Ramos (cell line): Measurements from ENCODE around the gene ACP6.

Source experiments
- in situ Hi-C: fragments of 300-500 bp; cut with MboI; formaldehyde crosslinking; loops from one replicate; pipeline ENCODE4 v1.14.3; 2022; ENCODE audit warnings: low sequenced_read_pairs; ENCODE audit not compliant: unreplicated experiment

The ACP6 gene

DNA sequence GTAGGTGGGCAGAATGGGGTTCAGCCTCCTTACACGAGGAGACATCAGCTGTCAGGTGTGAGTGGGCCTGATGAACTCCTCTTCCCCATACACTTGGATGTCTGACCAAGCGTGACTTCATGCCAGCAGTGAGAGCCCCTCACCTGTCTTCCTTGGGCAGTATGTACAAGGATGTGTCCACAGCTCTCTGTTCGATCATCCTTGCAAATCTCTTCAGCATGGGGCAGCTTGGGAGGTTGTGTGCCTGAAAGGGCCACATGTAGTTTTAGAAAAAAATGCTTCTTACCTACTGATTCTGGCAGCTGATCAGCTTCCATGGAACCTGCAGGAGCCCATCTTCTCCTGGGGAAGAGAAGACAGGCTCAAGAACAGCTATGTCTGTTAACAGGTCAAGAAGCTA is 18.0 kb downstream of the ACP6 start:
- in situ Hi-C loops = no loop called here

DNA sequence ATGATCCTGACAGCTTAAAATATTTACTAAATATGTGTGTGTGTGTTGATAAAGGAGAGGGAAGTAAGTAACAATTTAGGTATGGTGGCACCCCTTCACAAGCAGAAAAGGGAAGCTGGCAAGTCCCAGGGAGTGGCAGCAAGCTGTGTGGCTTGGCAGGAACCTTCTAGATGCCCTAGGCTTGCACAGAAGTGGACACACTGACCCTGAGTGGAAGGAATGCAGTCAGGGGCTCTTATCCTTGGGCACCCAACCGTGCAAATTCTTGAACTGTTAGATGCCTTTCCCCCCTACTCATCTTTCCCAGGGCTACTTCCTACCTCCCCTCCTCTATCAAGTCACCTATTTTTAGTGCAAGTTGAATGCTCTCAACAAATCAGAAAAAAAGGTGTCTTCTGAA is 18.9 kb downstream of the ACP6 start:
- in situ Hi-C loops = no loop called here

GRCh38 chr1:147648933-147649332 is 21.4 kb downstream of the ACP6 start:
- in situ Hi-C loops = no loop called here

DNA sequence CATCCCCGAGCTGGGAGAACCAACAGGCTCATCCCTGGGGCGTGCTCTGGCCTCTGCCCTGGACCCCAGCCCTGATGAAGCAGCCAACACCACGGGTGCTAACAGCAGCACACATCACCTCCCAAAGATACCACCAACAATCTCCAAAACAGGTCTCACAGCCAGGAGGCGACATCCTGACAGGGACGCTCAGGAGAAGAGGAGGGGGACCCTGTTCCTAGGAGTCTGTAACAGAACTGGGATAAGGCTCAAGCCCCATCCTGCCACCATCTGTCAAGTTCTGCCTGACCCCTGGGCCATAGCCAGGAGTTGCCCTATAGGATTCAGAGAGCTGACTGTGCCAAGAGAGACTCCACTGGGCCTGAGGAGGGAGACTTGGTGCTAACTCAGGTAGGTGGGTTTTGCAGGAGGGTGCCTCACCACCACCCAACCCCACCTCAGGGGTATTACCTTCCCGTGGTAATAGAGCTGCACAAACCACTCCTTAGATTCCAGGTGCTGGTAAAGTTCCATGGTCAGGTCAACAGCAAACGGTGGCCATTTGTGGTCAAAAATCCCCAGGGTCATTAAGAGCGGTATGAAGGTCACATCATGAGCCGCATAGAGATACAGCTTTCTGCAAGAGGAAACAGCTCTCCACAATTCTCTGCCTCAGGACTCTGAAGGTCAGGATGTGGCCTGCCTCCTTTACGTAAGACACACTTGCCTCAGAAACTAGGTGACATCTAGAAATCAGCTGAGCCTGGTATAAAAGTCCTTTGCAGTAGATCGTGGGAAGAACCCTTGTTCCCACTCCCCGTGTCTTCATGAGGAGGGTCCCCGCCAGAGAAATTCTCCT is 22.3 kb downstream of the ACP6 start:
- in situ Hi-C loops = no loop called here

GRCh38 chr1:147643974-147644373 is 26.4 kb downstream of the ACP6 start:
- in situ Hi-C loops = no loop called here

GRCh38 chr1:147641695-147642592 is 28.4 kb downstream of the ACP6 start:
- in situ Hi-C loops = no loop called here

DNA sequence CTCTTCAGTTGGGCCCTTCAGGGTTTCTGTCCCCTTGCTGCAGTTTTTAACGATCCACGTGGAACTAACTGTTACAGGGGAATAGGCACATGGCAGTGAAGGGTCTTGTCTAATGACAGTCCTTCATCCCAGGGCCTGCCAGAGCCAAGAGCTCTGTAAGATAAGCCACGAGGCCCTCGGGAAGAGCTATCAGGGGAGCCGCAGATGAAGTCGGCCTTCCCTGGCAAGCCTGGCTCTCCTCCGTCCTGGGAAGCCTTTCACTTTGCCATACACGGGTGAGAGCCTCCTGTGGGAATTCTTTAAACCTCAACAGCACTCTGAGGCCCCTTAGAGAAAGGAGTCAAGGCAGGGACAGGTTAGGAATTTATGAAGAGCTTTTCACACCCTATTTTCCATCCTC is 29.0 kb downstream of the ACP6 start:
- in situ Hi-C loops = no loop called here

DNA sequence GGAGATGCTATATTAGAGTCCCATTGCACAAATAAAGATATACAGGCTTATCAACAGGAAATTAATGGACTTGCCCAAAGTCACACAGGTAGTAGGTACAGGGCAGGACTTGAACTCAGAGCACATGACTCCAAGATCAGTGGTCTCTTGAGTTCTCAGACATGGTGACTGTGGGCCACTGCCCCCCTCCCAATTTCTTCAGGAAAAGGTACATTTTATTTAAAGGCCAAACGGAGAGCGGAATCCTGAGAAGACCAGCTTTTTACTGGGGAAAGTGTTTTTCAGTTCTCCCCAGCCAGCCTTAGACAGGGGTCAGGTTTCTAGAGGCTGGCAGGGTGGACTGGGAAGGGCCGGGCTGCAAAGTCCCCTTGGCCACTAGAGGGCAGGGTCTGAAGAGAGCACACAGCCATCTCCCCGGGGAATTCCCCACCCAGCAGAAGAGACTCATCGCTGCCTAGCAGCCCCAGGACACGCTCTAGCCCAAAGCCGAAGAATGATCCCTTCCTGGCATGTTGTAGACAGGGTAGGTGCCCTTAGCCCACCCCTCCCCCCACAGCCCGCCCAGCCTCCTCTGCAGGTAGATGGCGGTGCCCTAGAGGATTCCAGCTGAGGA is 29.7 kb downstream of the ACP6 start:
- in situ Hi-C loops = no loop called here

DNA sequence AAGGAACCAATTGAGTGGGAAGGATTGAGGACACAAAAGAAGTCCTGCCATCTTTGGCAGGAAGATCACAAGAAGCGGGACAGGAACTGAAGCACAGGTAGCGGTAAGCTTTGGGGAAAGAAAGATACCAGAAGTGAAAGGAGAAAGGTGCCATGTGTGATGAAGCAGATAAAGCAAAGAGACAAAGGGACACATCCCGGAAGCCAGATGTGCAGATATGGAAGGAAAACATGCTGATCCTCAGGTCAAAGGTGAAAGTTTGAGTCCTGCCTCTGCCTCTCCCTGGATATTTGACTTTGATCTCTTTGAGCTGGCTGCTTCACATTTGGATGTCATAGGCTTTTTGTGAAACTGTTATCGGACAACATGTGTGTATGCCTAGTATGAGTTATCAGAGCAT is 34.0 kb downstream of the ACP6 start:
- in situ Hi-C loops = loop anchor here (5.0 kb wide), 1 partner anchor 139 kb away; no protein-coding TSS in a partner anchor

DNA sequence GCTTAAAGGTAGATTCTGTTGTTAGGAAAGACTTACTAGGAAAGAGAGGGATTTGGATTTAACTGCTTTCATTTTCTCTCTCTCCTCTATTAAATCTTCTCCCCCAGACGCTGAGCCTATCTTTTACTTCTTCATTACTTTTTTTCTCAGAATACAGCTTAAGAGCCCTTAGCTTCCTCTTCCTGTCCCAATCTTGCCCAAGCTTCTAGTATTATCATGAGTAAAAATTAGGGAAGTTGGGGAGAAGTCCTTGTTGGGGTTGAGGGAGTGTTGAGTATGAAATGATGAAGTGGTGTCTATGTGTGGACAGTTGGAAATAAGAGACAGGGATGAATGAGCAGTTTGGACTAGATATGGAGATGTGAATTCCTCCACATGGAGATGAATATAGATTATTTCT is 35.0 kb downstream of the ACP6 start:
- in situ Hi-C loops = loop anchor here (5.0 kb wide), 1 partner anchor 138 kb away; no protein-coding TSS in a partner anchor

GRCh38 chr1:147634645-147635044 is 35.7 kb downstream of the ACP6 start:
- in situ Hi-C loops = loop anchor here (5.0 kb wide), 1 partner anchor 137 kb away; no protein-coding TSS in a partner anchor

GRCh38 chr1:147633759-147634158 is 36.6 kb downstream of the ACP6 start:
- in situ Hi-C loops = no loop called here

GRCh38 chr1:147631839-147632238 is 38.5 kb downstream of the ACP6 start:
- in situ Hi-C loops = no loop called here

DNA sequence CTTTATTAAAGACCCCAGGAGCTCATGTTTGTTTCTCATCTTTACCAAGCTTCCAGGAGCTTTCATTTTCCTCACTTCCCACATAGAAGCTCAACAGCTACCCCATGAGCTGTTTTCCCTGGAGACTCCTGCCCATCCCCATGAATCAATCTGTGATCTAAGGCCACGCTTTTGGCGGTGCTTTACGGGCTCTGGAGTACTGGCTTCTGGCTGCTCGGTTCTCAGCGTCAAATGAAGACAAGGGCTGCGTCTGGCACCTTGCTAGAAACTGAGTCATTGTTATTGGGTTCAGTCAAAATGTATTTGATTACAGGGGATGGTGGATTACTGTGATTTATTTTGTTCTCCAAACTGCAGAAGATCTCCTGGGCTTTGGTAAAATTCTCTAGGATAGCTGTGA is 39.9 kb downstream of the ACP6 start:
- in situ Hi-C loops = no loop called here

DNA sequence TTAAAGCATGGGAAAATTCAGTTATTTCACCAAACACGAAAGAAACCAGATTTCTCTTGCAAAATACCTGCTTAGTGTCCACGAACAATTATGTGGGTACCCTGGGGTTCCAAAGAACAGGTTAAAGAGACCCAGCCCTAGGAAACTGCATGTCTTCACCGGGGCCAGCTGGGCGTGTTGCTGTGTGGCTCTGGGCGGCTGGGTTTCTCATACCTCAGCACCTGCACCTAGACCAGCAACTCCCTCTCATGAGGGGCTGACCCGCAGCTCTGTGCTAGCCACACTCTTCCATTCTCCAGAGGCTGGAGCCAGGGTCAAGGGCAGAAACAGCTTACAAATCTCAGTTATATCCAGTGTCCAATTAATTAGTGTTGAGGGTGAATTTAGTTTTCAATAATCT is 40.3 kb downstream of the ACP6 start:
- in situ Hi-C loops = no loop called here

- in situ Hi-C loops = no loop called here
Measured at GRCh38 chr1:147628441-147628840, 41.9 kb downstream of the ACP6 start.

GRCh38 chr1:147627435-147628110 is 42.8 kb downstream of the ACP6 start:
- in situ Hi-C loops = no loop called here

DNA sequence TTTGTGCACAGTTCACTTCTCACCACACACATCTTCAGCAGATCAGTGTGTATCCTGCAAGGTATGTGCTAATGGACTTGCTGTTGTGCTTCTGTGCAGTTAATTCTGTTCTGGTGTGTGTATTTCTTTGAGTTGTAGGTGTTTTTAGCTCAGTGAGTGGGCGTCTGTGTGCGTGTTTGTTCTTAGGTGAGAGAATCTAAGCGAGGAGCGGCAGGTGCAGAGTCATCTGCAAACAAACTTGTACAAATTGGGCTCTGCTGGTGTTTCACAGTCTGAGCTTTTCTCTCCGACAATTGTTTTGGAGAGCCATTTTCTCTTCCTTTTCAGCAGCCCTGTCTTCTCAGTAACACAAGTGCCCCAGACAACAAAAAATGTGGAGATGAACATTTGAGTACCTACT is 43.6 kb downstream of the ACP6 start:
- in situ Hi-C loops = no loop called here

DNA sequence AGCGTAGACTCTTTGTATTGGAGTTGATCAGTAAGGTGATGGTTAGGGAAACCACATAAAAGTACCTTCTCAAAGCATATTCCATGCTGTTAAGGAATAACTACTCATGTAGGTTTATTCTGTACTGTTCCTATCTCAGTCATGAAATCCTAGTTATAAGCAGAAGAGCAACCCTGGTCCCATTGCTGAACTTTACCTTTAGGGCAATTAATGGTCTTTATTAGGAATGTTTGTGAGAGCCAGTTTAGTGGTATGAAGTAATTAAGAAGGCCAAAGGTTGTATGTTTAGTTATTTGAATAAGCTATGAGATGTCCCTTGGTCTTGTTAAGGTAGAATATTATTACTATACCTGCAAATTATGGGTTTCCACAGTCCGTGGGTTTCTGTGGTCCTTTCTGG is 44.0 kb downstream of the ACP6 start:
- in situ Hi-C loops = no loop called here

DNA sequence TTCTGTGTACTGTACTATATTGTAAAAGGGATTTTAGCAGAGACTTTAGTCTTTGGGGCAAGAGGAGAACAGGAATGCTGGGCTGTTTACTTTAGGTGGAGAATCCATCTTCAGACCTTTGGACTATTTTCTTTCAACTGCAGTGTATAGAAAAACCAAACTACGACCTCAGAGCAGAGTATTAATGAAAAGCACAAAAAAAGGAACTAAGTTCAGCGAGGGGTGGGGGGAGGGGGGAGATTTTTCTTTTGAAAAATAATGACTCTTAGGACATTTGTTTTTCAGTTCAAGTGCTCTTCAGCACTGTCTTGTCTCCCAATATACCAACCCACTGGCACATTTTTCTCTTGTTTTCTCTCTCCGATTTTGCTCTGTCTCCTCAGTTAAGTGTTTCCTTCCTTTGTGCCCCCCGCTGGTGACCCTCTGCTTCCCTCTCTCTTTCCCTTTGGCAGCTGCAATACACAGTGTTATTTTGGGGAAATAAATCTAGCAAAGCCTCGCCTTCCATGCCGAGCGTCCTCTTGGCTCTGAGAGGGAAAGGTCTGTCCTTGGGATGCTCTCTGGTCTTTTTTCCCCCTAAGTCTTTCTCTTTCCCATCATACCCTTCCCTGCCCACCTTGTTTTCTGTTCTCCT is 44.8 kb downstream of the ACP6 start:
- in situ Hi-C loops = no loop called here
